Neural progenitor cell (in vitro differentiated cells): Measurements from ENCODE around the gene ELMO1. TPM values are rescaled to one million over a fixed set of nuclear protein-coding genes. Genes with fewer than 3 reads are reported as not detected.

Experiments used
- DNase-seq: peaks from one replicate; pipeline ENCODE4 v3.0.0-alpha.2; 2016; ENCODE audit warnings: low spot score
- H2AFZ ChIP-seq: fragments of 200-600 bp; sonication (generic); replicated peaks from 2 replicates; pipeline ENCODE4 v1.6.1; 2016; ENCODE audit warnings: antibody characterized with exemption
- H3F3A ChIP-seq: fragments of 200-600 bp; sonication (generic); 2 replicates; pipeline ENCODE4 v1.6.1; 2016; ENCODE audit warnings: antibody characterized with exemption, low read depth
- H3K27ac ChIP-seq: fragments of 200-600 bp; sonication (generic); 2 replicates; pipeline ENCODE4 v1.5.1; 2016; ENCODE audit warnings: mild to moderate bottlenecking
- H3K27me3 ChIP-seq: fragments of 200-600 bp; sonication (generic); 2 replicates; pipeline ENCODE4 v1.6.1; 2016; ENCODE audit warnings: mild to moderate bottlenecking, moderate library complexity
- H3K36me3 ChIP-seq: fragments of 200-600 bp; sonication (generic); 2 replicates; pipeline ENCODE4 v1.5.1; 2016
- H3K4me1 ChIP-seq: fragments of 200-600 bp; sonication (generic); 2 replicates; pipeline ENCODE4 v1.6.1; 2016; ENCODE audit warnings: mixed run types
- H3K4me2 ChIP-seq: fragments of 200-600 bp; sonication (generic); 2 replicates; pipeline ENCODE4 v1.6.1; 2016
- H3K4me3 ChIP-seq: fragments of 200-600 bp; sonication (generic); 2 replicates; pipeline ENCODE4 v1.5.1; 2016
- H3K79me2 ChIP-seq: fragments of 200-600 bp; sonication (generic); 2 replicates; pipeline ENCODE4 v1.6.1; 2016; ENCODE audit warnings: low read depth
- H3K9ac ChIP-seq: fragments of 200-600 bp; sonication (generic); 2 replicates; pipeline ENCODE4 v1.6.1; 2016
- H3K9me3 ChIP-seq: fragments of 200-600 bp; sonication (generic); 2 replicates; pipeline ENCODE4 v1.5.1; 2016; ENCODE audit warnings: low read depth
- H4K20me1 ChIP-seq: fragments of 200-600 bp; sonication (generic); 2 replicates; pipeline ENCODE4 v1.6.1; 2016; ENCODE audit warnings: low read depth
- H3K27ac Mint-ChIP-seq: 3 replicates; pipeline ENCODE4 v1.8.0; 2021; ENCODE audit warnings: mixed read lengths
- H3K27me3 Mint-ChIP-seq: 2 replicates; pipeline ENCODE4 v1.8.0; 2022; ENCODE audit warnings: low read depth, mild to moderate bottlenecking, inconsistent platforms, moderate library complexity, mixed read lengths; ENCODE audit not compliant: insufficient read depth
- H3K36me3 Mint-ChIP-seq: 3 replicates; pipeline ENCODE4 v1.8.0; 2021; ENCODE audit warnings: mixed read lengths
- H3K4me1 Mint-ChIP-seq: 3 replicates; pipeline ENCODE4 v1.8.0; 2021; ENCODE audit warnings: mixed read lengths
- H3K4me3 Mint-ChIP-seq: 3 replicates; pipeline ENCODE4 v1.8.0; 2021; ENCODE audit warnings: mild to moderate bottlenecking, moderate library complexity, mixed read lengths
- H3K9me3 Mint-ChIP-seq: 3 replicates; pipeline ENCODE4 v1.8.0; 2020; ENCODE audit warnings: mixed read lengths
- EZH2 ChIP-seq: fragments of 200-600 bp; sonication (generic); IDR thresholded peaks from 2 replicates; pipeline ENCODE4 v1.6.1; 2017; ENCODE audit warnings: antibody characterized with exemption, mild to moderate bottlenecking, moderate library complexity
- EZH2phosphoT487 ChIP-seq: fragments of 200-600 bp; sonication (generic); IDR thresholded peaks from 2 replicates; pipeline ENCODE4 v1.6.1; 2017; ENCODE audit warnings: antibody characterized with exemption
- total RNA-seq: library from RNA; depleted of rRNA; stranded (reverse); fragments of >200 nt; gene quantifications from 2 replicates; pipeline ENCODE4 v1.2.3, GENCODE V29; 2015; ENCODE audit warnings: low replicate concordance
- TF ChIP-seq, protein P1 (sequence below): fragments of 200-600 bp; sonication (generic); IDR thresholded peaks from 2 replicates; pipeline ENCODE4 v1.5.1; 2017; ENCODE audit warnings: antibody characterized with exemption, mild to moderate bottlenecking

Gene ELMO1
- total RNA-seq, 1 donor from 2014 or later = 22.0 TPM

DNA sequence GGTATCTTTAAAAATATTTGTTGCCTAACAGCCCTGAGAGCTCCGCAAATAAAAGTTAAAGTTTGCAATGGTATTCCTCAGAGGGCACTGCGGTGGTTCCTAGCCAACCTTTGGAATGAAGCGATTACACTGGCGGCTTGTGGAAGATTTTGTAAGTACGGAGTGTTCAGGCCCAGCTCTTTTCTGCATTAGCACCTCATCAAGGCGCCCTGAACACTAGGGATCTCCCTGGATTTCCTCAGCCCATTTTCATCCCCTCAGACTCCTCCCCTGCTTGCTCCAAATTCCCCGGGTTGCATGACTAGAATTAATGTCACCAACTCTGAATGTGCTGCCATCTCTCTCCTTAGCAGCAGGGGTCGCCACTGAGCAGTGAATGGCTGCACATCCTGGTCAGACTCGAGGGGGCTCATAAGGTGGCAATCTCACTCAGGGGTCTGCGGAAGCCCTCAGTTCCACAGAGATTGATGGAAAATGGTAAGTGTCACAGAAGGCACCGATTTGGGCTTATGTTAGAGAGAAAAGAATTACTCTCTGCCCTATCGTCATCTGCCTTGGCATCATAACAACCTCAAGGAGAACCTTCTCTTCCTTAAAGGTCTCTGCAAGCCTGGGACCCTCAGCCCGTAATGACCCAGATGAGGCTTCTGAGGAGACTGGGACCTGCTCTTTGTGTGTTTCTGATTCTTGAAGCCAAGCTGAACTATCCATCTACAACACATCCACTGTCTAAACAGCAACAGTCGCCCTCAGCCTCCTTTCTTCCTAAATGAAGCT, 461.5 kb downstream of the ELMO1 start:
- H3K4me3 Mint-ChIP-seq = no peak overlapping the region
- Histone ChIP-seq H4K20me1 (no peaks in the 10 kb centered on the region), H3K4me3 (no peak overlapping the region), H3K27me3 (no peaks in the 10 kb centered on the region), H3K36me3 (no peaks in the 10 kb centered on the region), H2AFZ (no peak overlapping the region), H3K27ac (no peak overlapping the region), H3K79me2 (no peaks in the 10 kb centered on the region), H3F3A (no peaks in the 10 kb centered on the region), H3K9ac (no peak overlapping the region), H3K4me2 (peak overlapping the region; percentile 57), H3K4me1 (peaks cover 10% of the 10 kb centered on the region), H3K9me3 (no peaks in the 10 kb centered on the region)
- TF ChIP-seq EZH2phosphoT487 = no peak
- TF ChIP-seq, protein P1, sequence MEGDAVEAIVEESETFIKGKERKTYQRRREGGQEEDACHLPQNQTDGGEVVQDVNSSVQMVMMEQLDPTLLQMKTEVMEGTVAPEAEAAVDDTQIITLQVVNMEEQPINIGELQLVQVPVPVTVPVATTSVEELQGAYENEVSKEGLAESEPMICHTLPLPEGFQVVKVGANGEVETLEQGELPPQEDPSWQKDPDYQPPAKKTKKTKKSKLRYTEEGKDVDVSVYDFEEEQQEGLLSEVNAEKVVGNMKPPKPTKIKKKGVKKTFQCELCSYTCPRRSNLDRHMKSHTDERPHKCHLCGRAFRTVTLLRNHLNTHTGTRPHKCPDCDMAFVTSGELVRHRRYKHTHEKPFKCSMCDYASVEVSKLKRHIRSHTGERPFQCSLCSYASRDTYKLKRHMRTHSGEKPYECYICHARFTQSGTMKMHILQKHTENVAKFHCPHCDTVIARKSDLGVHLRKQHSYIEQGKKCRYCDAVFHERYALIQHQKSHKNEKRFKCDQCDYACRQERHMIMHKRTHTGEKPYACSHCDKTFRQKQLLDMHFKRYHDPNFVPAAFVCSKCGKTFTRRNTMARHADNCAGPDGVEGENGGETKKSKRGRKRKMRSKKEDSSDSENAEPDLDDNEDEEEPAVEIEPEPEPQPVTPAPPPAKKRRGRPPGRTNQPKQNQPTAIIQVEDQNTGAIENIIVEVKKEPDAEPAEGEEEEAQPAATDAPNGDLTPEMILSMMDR = peak; percentile 87
- peaks cover 31% of the 10 kb centered on the region for H3K4me1 Mint-ChIP-seq
- peak overlapping the region; percentile 68 for H3K27ac Mint-ChIP-seq
- DNase-seq = peak; percentile 75
- H3K36me3 Mint-ChIP-seq = no peaks in the 10 kb centered on the region
- peaks cover 2% of the 10 kb centered on the region for H3K27me3 Mint-ChIP-seq
- H3K9me3 Mint-ChIP-seq = no peaks in the 10 kb centered on the region

DNA sequence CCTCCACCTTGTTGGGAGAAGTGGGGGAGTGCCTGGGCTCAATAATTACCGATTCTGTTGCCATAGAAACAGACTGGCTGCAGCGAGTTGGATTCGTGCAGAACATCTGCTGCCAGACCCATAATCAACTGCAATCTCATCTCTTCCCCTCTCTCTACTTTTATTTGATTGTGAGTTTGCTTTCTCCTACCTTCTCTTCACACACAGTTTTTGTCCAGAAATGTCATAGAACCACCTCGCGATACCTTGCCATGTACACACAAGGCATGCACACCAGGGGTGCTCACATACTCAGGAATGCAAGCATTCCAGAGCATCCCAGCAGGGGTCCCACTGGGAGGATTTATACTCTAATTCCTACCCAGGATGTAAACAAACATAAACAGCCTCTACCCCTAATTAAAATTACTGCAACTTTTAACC, 462.1 kb downstream of the ELMO1 start:
- peaks cover 2% of the 10 kb centered on the region for H3K27me3 Mint-ChIP-seq
- H3K4me3 Mint-ChIP-seq = peak overlapping the region; percentile 44
- H3K27ac Mint-ChIP-seq = peak overlapping the region; percentile 9
- H3K4me3 ChIP-seq = no peak overlapping the region
- no peaks in the 10 kb centered on the region for H3K9me3 Mint-ChIP-seq
- H3K36me3 Mint-ChIP-seq = no peaks in the 10 kb centered on the region
- H3F3A ChIP-seq = no peaks in the 10 kb centered on the region
- no peak overlapping the region for H3K27ac ChIP-seq
- H3K79me2 ChIP-seq = no peaks in the 10 kb centered on the region
- H3K36me3 ChIP-seq = no peaks in the 10 kb centered on the region
- H3K9me3 ChIP-seq = no peaks in the 10 kb centered on the region
- no peak overlapping the region for H3K9ac ChIP-seq
- H3K27me3 ChIP-seq = no peaks in the 10 kb centered on the region
- DNase-seq = peak; percentile 91
- peak overlapping the region; percentile 57 for H3K4me2 ChIP-seq
- peaks cover 31% of the 10 kb centered on the region for H3K4me1 Mint-ChIP-seq
- TF ChIP-seq, protein P1 = no peak
- TF ChIP-seq EZH2phosphoT487 (no peak), EZH2 (no peak)
- H3K4me1 ChIP-seq = peaks cover 10% of the 10 kb centered on the region
- H4K20me1 ChIP-seq = no peaks in the 10 kb centered on the region
- H2AFZ ChIP-seq = no peak overlapping the region

DNA sequence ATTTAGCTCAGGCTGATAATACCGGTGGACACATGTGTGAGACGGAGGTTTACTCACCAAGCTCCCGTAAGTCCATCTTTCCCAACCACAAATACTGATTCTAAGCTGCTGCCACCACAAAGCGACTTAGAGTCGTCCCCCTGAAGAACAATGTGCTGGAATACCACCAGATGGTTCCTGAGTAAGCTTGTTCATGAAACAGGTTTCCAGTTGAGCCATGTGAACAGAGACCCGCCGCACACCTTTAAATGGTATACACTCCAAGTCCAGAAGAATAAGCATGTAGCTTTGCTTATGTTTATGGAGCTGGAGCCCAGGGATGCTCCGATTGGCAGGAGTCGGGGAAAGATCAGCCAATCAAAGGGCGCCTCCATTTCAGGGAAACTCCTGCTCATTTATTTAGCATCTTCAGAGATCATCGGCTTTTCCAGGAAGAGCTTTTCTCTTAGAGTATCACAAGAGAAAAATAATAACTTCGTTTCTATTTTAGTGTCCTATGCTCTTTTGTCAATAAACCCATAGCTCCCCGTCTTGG, 462.7 kb downstream of the ELMO1 start:
- no peaks in the 10 kb centered on the region for H3K9me3 Mint-ChIP-seq
- H3K4me2 ChIP-seq = peak overlapping the region; percentile 57
- H3K4me3 Mint-ChIP-seq = peak overlapping the region; percentile 51
- no peak overlapping the region for H3K27ac ChIP-seq
- H3K9ac ChIP-seq = no peak overlapping the region
- H3K79me2 ChIP-seq = no peaks in the 10 kb centered on the region
- no peaks in the 10 kb centered on the region for H3K36me3 ChIP-seq
- no peaks in the 10 kb centered on the region for H3K36me3 Mint-ChIP-seq
- no peak overlapping the region for H2AFZ ChIP-seq
- peaks cover 31% of the 10 kb centered on the region for H3K4me1 Mint-ChIP-seq
- TF ChIP-seq EZH2 = no peak
- TF ChIP-seq EZH2phosphoT487 = no peak
- no peaks in the 10 kb centered on the region for H3K27me3 ChIP-seq
- H3K4me1 ChIP-seq = peaks cover 10% of the 10 kb centered on the region
- no peak for DNase-seq
- no peaks in the 10 kb centered on the region for H3F3A ChIP-seq
- no peak overlapping the region for H3K4me3 ChIP-seq
- peaks cover 2% of the 10 kb centered on the region for H3K27me3 Mint-ChIP-seq
- no peaks in the 10 kb centered on the region for H3K9me3 ChIP-seq
- H3K27ac Mint-ChIP-seq = peak overlapping the region; percentile 22
- H4K20me1 ChIP-seq = no peaks in the 10 kb centered on the region

DNA sequence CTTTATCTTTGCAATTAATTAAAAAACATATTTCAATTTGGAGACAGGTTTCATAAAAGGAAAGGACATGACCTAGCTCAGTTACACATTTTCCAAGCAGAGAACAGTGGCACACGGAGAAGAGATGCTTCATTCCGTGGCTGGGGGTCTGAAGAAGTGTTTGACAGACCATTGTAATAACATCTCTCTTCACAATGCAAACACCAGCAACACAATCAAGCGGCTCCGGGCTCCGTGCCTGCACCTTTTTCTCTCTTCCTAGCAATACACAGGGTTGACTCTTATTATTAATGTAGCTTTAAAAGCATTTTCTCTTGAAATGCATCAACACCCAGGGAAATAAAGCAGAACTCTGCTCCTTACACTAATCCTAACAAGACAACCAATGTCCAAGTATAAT, 463.3 kb downstream of the ELMO1 start:
- Histone ChIP-seq H3K9me3 (no peaks in the 10 kb centered on the region), H3K4me2 (no peak overlapping the region), H3K36me3 (no peaks in the 10 kb centered on the region), H3F3A (no peaks in the 10 kb centered on the region), H4K20me1 (no peaks in the 10 kb centered on the region), H3K27ac (no peak overlapping the region), H3K4me3 (no peak overlapping the region), H3K4me1 (peaks cover 10% of the 10 kb centered on the region), H2AFZ (no peak overlapping the region), H3K27me3 (no peaks in the 10 kb centered on the region), H3K9ac (no peak overlapping the region), H3K79me2 (no peaks in the 10 kb centered on the region)
- Mint-ChIP-seq H3K4me1 (peaks cover 31% of the 10 kb centered on the region), H3K4me3 (no peak overlapping the region), H3K27ac (peak overlapping the region; percentile 13), H3K36me3 (no peaks in the 10 kb centered on the region), H3K27me3 (peaks cover 2% of the 10 kb centered on the region), H3K9me3 (no peaks in the 10 kb centered on the region)
- DNase-seq = no peak
- TF ChIP-seq EZH2 = no peak
- TF ChIP-seq, protein P1 = no peak
- TF ChIP-seq EZH2phosphoT487 = no peak
